A549 (cell line): ENCODE results near the gene AMOTL1.
A peak's percentile ranks its signal among the peaks of the same experiment; 100 is the strongest.

Experiments used
- CBX2 ChIP-seq: fragments of 200-600 bp; sonication (generic); IDR thresholded peaks from 2 replicates; pipeline ENCODE4 v1.6.1; 2016; ENCODE audit warnings: low read depth, mild to moderate bottlenecking, borderline replicate concordance
- CHD4 ChIP-seq: fragments of 200-600 bp; sonication (generic); IDR thresholded peaks from 2 replicates; pipeline ENCODE4 v1.6.1; 2016; ENCODE audit warnings: antibody characterized with exemption, mild to moderate bottlenecking, borderline replicate concordance
- CTCF ChIP-seq: fragments of >200 bp; sonication (Bioruptor Twin); formaldehyde crosslinking; IDR thresholded peaks from 3 replicates; pipeline ENCODE4 v1.5.1; 2016
- MAZ ChIP-seq: fragments of 150-350 bp; IDR thresholded peaks from 2 replicates; pipeline ENCODE4 v1.6.1; 2014; ENCODE audit warnings: antibody characterized with exemption, low read depth, low read length, borderline replicate concordance
- MYC ChIP-seq: IDR thresholded peaks from 2 replicates; pipeline ENCODE4 v1.6.1; 2012; ENCODE audit warnings: mild to moderate bottlenecking, inconsistent platforms, low read length, improper control_type of control experiment, borderline replicate concordance
- NFE2L2 ChIP-seq: fragments of 150-350 bp; conservative IDR thresholded peaks from 2 replicates; pipeline ENCODE4 v1.6.1; 2014; ENCODE audit warnings: low read length
- NPAS2 ChIP-seq: fragments of 250-450 bp; sonication (Bioruptor Pico); IDR thresholded peaks from 2 replicates; pipeline ENCODE4 v1.8.0; 2022; ENCODE audit warnings: mild to moderate bottlenecking, moderate library complexity, borderline replicate concordance
- PBX3 ChIP-seq: IDR thresholded peaks from 2 replicates; pipeline ENCODE4 v1.6.1; 2012
- PHF8 ChIP-seq: fragments of 200-600 bp; sonication (generic); IDR thresholded peaks from 2 replicates; pipeline ENCODE4 v1.6.1; 2016; ENCODE audit warnings: low read depth, mild to moderate bottlenecking, antibody characterized with exemption, moderate library complexity, borderline replicate concordance
- POLR2A ChIP-seq: IDR thresholded peaks from 2 replicates; pipeline ENCODE4 v1.6.1; 2012; ENCODE audit warnings: mild to moderate bottlenecking, low read length
- REST ChIP-seq: fragments of 200-600 bp; sonication (generic); IDR thresholded peaks from 2 replicates; pipeline ENCODE4 v1.6.1; 2016; ENCODE audit warnings: antibody characterized with exemption, mild to moderate bottlenecking, moderate library complexity
- RFX5 ChIP-seq: fragments of 450-650 bp; IDR thresholded peaks from 2 replicates; pipeline ENCODE4 v1.7.1; 2014; ENCODE audit warnings: antibody characterized with exemption, mild to moderate bottlenecking, moderate library complexity
- TP53 ChIP-seq: fragments of 250-450 bp; sonication (Bioruptor Pico); IDR thresholded peaks from 2 replicates; pipeline ENCODE4 v1.5.0; 2021; ENCODE audit warnings: mild to moderate bottlenecking, moderate library complexity

GRCh38 chr11:94762208-94762607 lies 5.9 kb upstream of the AMOTL1 start:
- no peak for TF ChIP-seq MYC
- no peak for TF ChIP-seq CHD4
- TF ChIP-seq RFX5 = no peak
- no peak for TF ChIP-seq NPAS2 (CRISPR knock-in tag)
- TF ChIP-seq NFE2L2 = no peak
- peak; percentile 54 for TF ChIP-seq CTCF
- no peak for TF ChIP-seq TP53 (CRISPR knock-in tag)
- no peak for TF ChIP-seq PBX3
- no peak for TF ChIP-seq REST
- no peak for TF ChIP-seq CBX2
- TF ChIP-seq MAZ = no peak
- no peak for TF ChIP-seq PHF8
- TF ChIP-seq POLR2A = no peak
